HEK293 (cell line): ENCODE results near the gene MAPT.

Source experiments
- CTCF ChIA-PET: fragments of 350-600 bp; formaldehyde crosslinking; extraction: SDS; loops from one replicate; lab custom pipeline; 2021; ENCODE audit warnings: antibody characterized with exemption; lab: Yijun Ruan, JAX
- POLR2A ChIA-PET: fragments of 300-600 bp; formaldehyde crosslinking; extraction: SDS; loops from one replicate; lab custom pipeline; 2020; ENCODE audit warnings: antibody characterized with exemption, inconsistent platforms; lab: Yijun Ruan, JAX
- H3K27ac ChIP-seq: fragments of 200-500 bp; sonication (Bioruptor generic); 2 replicates; pipeline ENCODE4 v1.5.1; 2014; ENCODE audit warnings: low read depth, low read length, control low read depth, inconsistent platforms; ENCODE audit errors: extremely low read depth
- H3K36me3 ChIP-seq, 2 experiments: fragments of 200-500 bp in 1 of 2; sonication (Bioruptor generic) in 1 of 2; 1 replicate in 1 of 2; 2 replicates in 1 of 2; pipeline ENCODE4 v1.5.1; 2014 to 2017; ENCODE audit warnings: inconsistent platforms in 2 of 2, low read length in 2 of 2; ENCODE audit not compliant: control insufficient read depth in 2 of 2, insufficient read depth in 1 of 2
- H3K4me1 ChIP-seq: fragments of 200-500 bp; sonication (Bioruptor generic); 2 replicates; pipeline ENCODE4 v1.5.1; 2014; ENCODE audit warnings: mild to moderate bottlenecking, low read length, inconsistent platforms; ENCODE audit not compliant: control insufficient read depth, insufficient read depth
- H3K4me3 ChIP-seq: 2 replicates; pipeline ENCODE4 v1.5.1; 2011; ENCODE audit warnings: low read depth, mild to moderate bottlenecking, control low read depth, low read length, moderate library complexity
- H3K9me3 ChIP-seq: fragments of 200-500 bp; sonication (Bioruptor generic); 2 replicates; pipeline ENCODE4 v1.5.1; 2014; ENCODE audit warnings: low read depth, low read length, inconsistent platforms; ENCODE audit not compliant: control insufficient read depth, insufficient read depth
- GFI1B ChIP-seq: fragments of 450-650 bp; formaldehyde crosslinking; IDR thresholded peaks from 2 replicates; pipeline ENCODE4 v1.5.1; 2016; ENCODE audit warnings: missing biosample characterization, missing genetic modification characterization
- HOXA7 ChIP-seq: sonication (generic); formaldehyde crosslinking; IDR thresholded peaks from 2 replicates; pipeline ENCODE4 v1.8.1; 2022; ENCODE audit warnings: missing genetic modification reagents, borderline replicate concordance
- REPIN1 ChIP-seq: fragments of 450-650 bp; formaldehyde crosslinking; IDR thresholded peaks from 2 replicates; pipeline ENCODE4 v1.5.1; 2017; ENCODE audit warnings: missing biosample characterization, missing genetic modification characterization, low read depth
- ZEB2 ChIP-seq: fragments of 450-650 bp; formaldehyde crosslinking; IDR thresholded peaks from 2 replicates; pipeline ENCODE4 v1.5.1; 2016; ENCODE audit warnings: missing biosample characterization, missing genetic modification characterization
- ZFP37 ChIP-seq: fragments of 450-650 bp; formaldehyde crosslinking; IDR thresholded peaks from 2 replicates; pipeline ENCODE4 v1.5.1; 2016; ENCODE audit warnings: missing biosample characterization, missing genetic modification characterization
- ZNF221 ChIP-seq: fragments of 450-650 bp; formaldehyde crosslinking; IDR thresholded peaks from 2 replicates; pipeline ENCODE4 v1.5.1; 2017; ENCODE audit warnings: missing biosample characterization, missing genetic modification characterization, borderline replicate concordance
- ZNF24 ChIP-seq: fragments of 450-650 bp; formaldehyde crosslinking; IDR thresholded peaks from 2 replicates; pipeline ENCODE4 v1.5.1; 2016; ENCODE audit warnings: missing biosample characterization, missing genetic modification characterization
- ZNF274 ChIP-seq, 2 experiments: fragments of 200-500 bp in 1 of 2; fragments of 450-650 bp in 1 of 2; sonication (Bioruptor generic) in 1 of 2; formaldehyde crosslinking in 1 of 2; IDR thresholded peaks; 2 replicates each; pipeline versions ENCODE4 v1.5.1 to v1.6.1; 2014 to 2016; ENCODE audit warnings: borderline replicate concordance in 1 of 2, inconsistent platforms in 1 of 2, low read length in 1 of 2, missing biosample characterization in 1 of 2, missing genetic modification characterization in 1 of 2
- ZNF366 ChIP-seq: fragments of 450-650 bp; formaldehyde crosslinking; conservative IDR thresholded peaks from 2 replicates; pipeline ENCODE4 v1.5.1; 2016; ENCODE audit warnings: missing biosample characterization, missing genetic modification characterization
- ZNF529 ChIP-seq: fragments of 450-650 bp; formaldehyde crosslinking; IDR thresholded peaks from 2 replicates; pipeline ENCODE4 v1.5.1; 2017; ENCODE audit warnings: missing genetic modification characterization, missing biosample characterization; ENCODE audit not compliant: insufficient replicate concordance
- ZNF768 ChIP-seq: fragments of 450-650 bp; formaldehyde crosslinking; IDR thresholded peaks from 2 replicates; pipeline ENCODE4 v1.5.1; 2018; ENCODE audit warnings: missing biosample characterization, mild to moderate bottlenecking, missing genetic modification characterization
- ZNF777 ChIP-seq: fragments of 450-650 bp; formaldehyde crosslinking; IDR thresholded peaks from 2 replicates; pipeline ENCODE4 v1.5.1; 2017; ENCODE audit warnings: missing biosample characterization, missing genetic modification characterization, borderline replicate concordance
- ZNF792 ChIP-seq: fragments of 450-650 bp; formaldehyde crosslinking; IDR thresholded peaks from 2 replicates; pipeline ENCODE4 v1.5.1; 2016; ENCODE audit warnings: missing biosample characterization, missing genetic modification characterization
- ZNF830 ChIP-seq: fragments of 450-650 bp; IDR thresholded peaks from 2 replicates; pipeline ENCODE4 v1.5.0; 2018; ENCODE audit warnings: missing biosample characterization, missing genetic modification characterization, low read depth, mild to moderate bottlenecking, moderate library complexity
- TF ChIP-seq, protein P1 (sequence below): fragments of 450-650 bp; formaldehyde crosslinking; IDR thresholded peaks from 2 replicates; pipeline ENCODE4 v1.5.1; 2016; ENCODE audit warnings: missing biosample characterization, missing genetic modification characterization
- TF ChIP-seq, protein P2 (sequence below): fragments of 450-650 bp; formaldehyde crosslinking; IDR thresholded peaks from 2 replicates; pipeline ENCODE4 v1.5.1; 2016; ENCODE audit warnings: missing biosample characterization, missing genetic modification characterization
- TF ChIP-seq, protein P3 (sequence below): fragments of 450-650 bp; formaldehyde crosslinking; IDR thresholded peaks from 2 replicates; pipeline ENCODE4 v1.5.1; 2016; ENCODE audit warnings: missing biosample characterization, missing genetic modification characterization
- TF ChIP-seq, protein P4 (sequence below): fragments of 450-650 bp; formaldehyde crosslinking; IDR thresholded peaks from 2 replicates; pipeline ENCODE4 v1.5.1; 2016; ENCODE audit warnings: missing biosample characterization, missing genetic modification characterization
- TF ChIP-seq, protein P5 (sequence below): fragments of 450-650 bp; formaldehyde crosslinking; IDR thresholded peaks from 2 replicates; pipeline ENCODE4 v1.5.1; 2016; ENCODE audit warnings: missing biosample characterization, missing genetic modification characterization
- TF ChIP-seq, protein P6 (sequence below): fragments of 450-650 bp; IDR thresholded peaks from 2 replicates; pipeline ENCODE4 v1.5.1; 2018; ENCODE audit warnings: missing biosample characterization, missing genetic modification characterization

Gene MAPT

DNA sequence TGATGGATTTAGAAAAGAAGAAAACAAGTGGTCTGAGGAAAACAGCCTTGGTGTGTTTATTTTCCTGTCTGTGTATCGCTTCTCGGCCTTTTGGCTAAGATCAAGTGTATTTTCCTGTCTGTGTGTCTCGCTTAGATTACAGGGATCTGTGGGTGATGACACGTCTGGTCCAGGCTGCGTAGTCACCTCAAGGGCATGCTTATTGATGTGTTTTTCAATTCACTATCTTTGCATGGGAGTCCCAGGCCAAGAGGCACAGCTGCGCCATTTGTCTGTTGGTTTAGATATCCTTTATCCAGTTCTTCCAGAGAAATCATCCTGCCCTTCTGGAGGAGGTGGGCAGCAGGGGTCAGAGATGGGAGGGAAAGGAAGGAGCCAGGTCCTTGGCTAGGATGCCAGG is 57.6 kb downstream of the MAPT start:
- TF ChIP-seq ZNF366 (tag by site-specific recombination) (no peak), ZNF768 (no peak), ZNF777 (tag by site-specific recombination) (no peak), ZNF830 (tag by site-specific recombination) (no peak), ZEB2 (tag by site-specific recombination) (no peak), GFI1B (tag by site-specific recombination) (no peak), ZFP37 (tag by site-specific recombination) (no peak), ZNF792 (tag by site-specific recombination) (no peak), HOXA7 (CRISPR knock-in tag) (no peak), REPIN1 (tag by site-specific recombination) (no peak), ZNF24 (tag by site-specific recombination) (no peak), ZNF529 (tag by site-specific recombination) (no peak)
- TF ChIP-seq, protein P1, sequence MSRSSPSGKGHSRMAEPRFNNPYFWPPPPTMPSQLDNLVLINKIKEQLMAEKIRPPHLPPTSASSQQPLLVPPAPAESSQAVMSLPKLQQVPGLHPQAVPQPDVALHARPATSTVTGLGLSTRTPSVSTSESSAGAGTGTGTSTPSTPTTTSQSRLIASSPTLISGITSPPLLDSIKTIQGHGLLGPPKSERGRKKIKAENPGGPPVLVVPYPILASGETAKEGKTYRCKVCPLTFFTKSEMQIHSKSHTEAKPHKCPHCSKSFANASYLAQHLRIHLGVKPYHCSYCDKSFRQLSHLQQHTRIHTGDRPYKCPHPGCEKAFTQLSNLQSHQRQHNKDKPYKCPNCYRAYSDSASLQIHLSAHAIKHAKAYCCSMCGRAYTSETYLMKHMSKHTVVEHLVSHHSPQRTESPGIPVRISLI (tag by site-specific recombination) = no peak
- TF ChIP-seq, protein P2, sequence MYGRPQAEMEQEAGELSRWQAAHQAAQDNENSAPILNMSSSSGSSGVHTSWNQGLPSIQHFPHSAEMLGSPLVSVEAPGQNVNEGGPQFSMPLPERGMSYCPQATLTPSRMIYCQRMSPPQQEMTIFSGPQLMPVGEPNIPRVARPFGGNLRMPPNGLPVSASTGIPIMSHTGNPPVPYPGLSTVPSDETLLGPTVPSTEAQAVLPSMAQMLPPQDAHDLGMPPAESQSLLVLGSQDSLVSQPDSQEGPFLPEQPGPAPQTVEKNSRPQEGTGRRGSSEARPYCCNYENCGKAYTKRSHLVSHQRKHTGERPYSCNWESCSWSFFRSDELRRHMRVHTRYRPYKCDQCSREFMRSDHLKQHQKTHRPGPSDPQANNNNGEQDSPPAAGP (tag by site-specific recombination) = no peak
- TF ChIP-seq, protein P3, sequence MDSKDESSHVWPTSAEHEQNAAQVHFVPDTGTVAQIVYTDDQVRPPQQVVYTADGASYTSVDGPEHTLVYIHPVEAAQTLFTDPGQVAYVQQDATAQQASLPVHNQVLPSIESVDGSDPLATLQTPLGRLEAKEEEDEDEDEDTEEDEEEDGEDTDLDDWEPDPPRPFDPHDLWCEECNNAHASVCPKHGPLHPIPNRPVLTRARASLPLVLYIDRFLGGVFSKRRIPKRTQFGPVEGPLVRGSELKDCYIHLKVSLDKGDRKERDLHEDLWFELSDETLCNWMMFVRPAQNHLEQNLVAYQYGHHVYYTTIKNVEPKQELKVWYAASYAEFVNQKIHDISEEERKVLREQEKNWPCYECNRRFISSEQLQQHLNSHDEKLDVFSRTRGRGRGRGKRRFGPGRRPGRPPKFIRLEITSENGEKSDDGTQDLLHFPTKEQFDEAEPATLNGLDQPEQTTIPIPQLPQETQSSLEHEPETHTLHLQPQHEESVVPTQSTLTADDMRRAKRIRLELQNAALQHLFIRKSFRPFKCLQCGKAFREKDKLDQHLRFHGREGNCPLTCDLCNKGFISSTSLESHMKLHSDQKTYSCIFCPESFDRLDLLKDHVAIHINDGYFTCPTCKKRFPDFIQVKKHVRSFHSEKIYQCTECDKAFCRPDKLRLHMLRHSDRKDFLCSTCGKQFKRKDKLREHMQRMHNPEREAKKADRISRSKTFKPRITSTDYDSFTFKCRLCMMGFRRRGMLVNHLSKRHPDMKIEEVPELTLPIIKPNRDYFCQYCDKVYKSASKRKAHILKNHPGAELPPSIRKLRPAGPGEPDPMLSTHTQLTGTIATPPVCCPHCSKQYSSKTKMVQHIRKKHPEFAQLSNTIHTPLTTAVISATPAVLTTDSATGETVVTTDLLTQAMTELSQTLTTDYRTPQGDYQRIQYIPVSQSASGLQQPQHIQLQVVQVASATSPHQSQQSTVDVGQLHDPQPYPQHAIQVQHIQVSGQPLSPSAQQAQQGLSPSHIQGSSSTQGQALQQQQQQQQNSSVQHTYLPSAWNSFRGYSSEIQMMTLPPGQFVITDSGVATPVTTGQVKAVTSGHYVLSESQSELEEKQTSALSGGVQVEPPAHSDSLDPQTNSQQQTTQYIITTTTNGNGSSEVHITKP = no peak
- TF ChIP-seq, protein P4, sequence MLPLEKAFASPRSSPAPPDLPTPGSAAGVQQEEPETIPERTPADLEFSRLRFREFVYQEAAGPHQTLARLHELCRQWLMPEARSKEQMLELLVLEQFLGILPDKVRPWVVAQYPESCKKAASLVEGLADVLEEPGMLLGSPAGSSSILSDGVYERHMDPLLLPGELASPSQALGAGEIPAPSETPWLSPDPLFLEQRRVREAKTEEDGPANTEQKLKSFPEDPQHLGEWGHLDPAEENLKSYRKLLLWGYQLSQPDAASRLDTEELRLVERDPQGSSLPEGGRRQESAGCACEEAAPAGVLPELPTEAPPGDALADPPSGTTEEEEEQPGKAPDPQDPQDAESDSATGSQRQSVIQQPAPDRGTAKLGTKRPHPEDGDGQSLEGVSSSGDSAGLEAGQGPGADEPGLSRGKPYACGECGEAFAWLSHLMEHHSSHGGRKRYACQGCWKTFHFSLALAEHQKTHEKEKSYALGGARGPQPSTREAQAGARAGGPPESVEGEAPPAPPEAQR (tag by site-specific recombination) = no peak
- POLR2A ChIA-PET = no interaction called here
- Histone ChIP-seq H3K4me3 (no peak overlapping the region), H3K9me3 (no peaks in the 10 kb centered on the region), H3K27ac (no peak overlapping the region), H3K4me1 (no peaks in the 10 kb centered on the region), H3K36me3 (no peaks in the 10 kb centered on the region)
- CTCF ChIA-PET = interaction anchor here (0.6 kb wide), 1 partner anchor 20 kb away, joined by 3 read pairs; no protein-coding TSS in a partner anchor

DNA sequence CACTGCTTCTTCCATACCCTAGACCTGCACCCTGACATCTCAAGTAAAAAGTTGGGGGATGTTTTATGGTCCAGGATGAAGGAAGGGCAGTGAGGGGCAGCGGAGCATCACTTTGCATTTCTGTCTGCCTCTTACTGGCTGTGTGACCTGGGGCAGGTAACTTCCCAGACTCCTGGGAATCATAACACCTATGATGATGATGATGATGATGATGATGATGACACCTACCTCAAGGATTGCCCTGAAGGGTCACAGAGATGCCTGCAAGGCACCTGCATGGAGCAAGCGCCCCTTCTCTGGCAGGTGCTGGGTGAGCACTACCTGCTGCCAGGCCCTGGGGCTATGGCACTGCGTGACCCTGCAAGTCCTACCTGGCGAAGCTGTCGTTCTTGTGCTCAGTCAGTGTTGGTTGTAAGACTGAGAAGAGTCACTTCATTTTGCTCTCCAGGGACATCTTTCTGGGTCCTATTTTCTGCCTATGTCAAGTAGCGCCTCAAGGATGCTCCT is 58.5 kb downstream of the MAPT start:
- no peaks in the 10 kb centered on the region for H3K36me3 ChIP-seq

More for the DNA sequence above, 58.5 kb downstream of the MAPT start:
- TF ChIP-seq, protein P5, sequence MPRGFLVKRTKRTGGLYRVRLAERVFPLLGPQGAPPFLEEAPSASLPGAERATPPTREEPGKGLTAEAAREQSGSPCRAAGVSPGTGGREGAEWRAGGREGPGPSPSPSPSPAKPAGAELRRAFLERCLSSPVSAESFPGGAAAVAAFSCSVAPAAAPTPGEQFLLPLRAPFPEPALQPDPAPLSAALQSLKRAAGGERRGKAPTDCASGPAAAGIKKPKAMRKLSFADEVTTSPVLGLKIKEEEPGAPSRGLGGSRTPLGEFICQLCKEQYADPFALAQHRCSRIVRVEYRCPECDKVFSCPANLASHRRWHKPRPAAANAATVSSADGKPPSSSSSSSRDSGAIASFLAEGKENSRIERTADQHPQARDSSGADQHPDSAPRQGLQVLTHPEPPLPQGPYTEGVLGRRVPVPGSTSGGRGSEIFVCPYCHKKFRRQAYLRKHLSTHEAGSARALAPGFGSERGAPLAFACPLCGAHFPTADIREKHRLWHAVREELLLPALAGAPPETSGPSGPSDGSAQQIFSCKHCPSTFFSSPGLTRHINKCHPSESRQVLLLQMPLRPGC (tag by site-specific recombination) = no peak
- TF ChIP-seq ZNF221 (tag by site-specific recombination) (no peak), ZNF274 (IDR thresholded peaks at IDR 0.05; ENCODE audit: low read length) (no peak), ZNF274 (tag by site-specific recombination; IDR thresholded peaks at IDR 0.05; ENCODE audit: borderline replicate concordance) (no peak)
- TF ChIP-seq, protein P6, sequence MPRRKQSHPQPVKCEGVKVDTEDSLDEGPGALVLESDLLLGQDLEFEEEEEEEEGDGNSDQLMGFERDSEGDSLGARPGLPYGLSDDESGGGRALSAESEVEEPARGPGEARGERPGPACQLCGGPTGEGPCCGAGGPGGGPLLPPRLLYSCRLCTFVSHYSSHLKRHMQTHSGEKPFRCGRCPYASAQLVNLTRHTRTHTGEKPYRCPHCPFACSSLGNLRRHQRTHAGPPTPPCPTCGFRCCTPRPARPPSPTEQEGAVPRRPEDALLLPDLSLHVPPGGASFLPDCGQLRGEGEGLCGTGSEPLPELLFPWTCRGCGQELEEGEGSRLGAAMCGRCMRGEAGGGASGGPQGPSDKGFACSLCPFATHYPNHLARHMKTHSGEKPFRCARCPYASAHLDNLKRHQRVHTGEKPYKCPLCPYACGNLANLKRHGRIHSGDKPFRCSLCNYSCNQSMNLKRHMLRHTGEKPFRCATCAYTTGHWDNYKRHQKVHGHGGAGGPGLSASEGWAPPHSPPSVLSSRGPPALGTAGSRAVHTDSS (tag by site-specific recombination) = peak; percentile 91
- POLR2A ChIA-PET = no interaction called here
- H3K4me3 ChIP-seq = no peak overlapping the region
- H3K9me3 ChIP-seq = no peaks in the 10 kb centered on the region
- no peaks in the 10 kb centered on the region for H3K4me1 ChIP-seq
- H3K27ac ChIP-seq = no peak overlapping the region
- CTCF ChIA-PET = interaction anchor here (0.6 kb wide), 1 partner anchor 1353 kb away, joined by 4 read pairs; no protein-coding TSS in a partner anchor
